GM12864 (cell line): ENCODE measurements around the gene SAP30BP.
A peak's percentile ranks its signal among the peaks of the same experiment; 100 is the strongest.

Experiments used
- DNase-seq: peaks from one replicate; pipeline ENCODE4 v3.0.0-alpha.2; 2011; ENCODE audit warnings: low read depth
- H3K4me3 ChIP-seq: 2 replicates; pipeline ENCODE4 v1.5.1; 2011; ENCODE audit warnings: mild to moderate bottlenecking, low read depth, low read length, control low read depth
- CTCF ChIP-seq: IDR thresholded peaks from 2 replicates; pipeline ENCODE4 v1.5.1; 2011; ENCODE audit warnings: low read depth, mild to moderate bottlenecking, moderate library complexity, low read length, control low read depth, inconsistent platforms; ENCODE audit errors: missing control alignments

The SAP30BP gene

GRCh38 chr17:75683583-75683982 is 16.4 kb downstream of the SAP30BP start:
- TF ChIP-seq CTCF: no peak
- DNase-seq: no peak
- H3K4me3 ChIP-seq: no peak overlapping the region

- no peak for TF ChIP-seq CTCF
- DNase-seq: no peak
- H3K4me3 ChIP-seq: no peak overlapping the region
Observed at GRCh38 chr17:75684249-75684648, 17.1 kb downstream of the SAP30BP start.

DNA sequence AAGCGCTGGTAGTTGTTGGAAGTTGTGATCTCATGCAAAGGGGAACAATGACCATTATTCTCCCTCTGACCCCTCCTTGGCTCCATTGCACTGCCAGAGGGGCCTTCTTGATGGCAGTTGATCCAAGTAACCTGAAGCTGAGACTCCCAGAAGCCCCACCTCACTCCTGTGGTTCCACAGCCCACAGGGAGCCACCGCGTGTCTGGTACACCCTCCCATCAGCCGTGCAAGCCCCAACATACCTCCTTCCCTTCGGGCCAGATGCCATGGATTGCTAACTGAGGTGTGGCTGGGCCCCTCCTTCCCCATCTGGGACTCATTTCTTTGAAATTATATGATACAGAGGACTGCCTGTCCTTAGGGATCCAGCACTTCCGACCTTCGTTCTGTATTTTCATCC is 17.8 kb downstream of the SAP30BP start:
- no peak for DNase-seq
- TF ChIP-seq CTCF: no peak
- no peak overlapping the region for H3K4me3 ChIP-seq

GRCh38 chr17:75685499-75685898 is 18.4 kb downstream of the SAP30BP start:
- TF ChIP-seq CTCF: no peak
- DNase-seq: no peak
- H3K4me3 ChIP-seq: no peak overlapping the region

GRCh38 chr17:75688209-75688825 is 21.2 kb downstream of the SAP30BP start:
- DNase-seq: no peak
- peak overlapping the region; percentile 4; the same call in 1 of the 2 replicates for H3K4me3 ChIP-seq
- no peak for TF ChIP-seq CTCF

DNA sequence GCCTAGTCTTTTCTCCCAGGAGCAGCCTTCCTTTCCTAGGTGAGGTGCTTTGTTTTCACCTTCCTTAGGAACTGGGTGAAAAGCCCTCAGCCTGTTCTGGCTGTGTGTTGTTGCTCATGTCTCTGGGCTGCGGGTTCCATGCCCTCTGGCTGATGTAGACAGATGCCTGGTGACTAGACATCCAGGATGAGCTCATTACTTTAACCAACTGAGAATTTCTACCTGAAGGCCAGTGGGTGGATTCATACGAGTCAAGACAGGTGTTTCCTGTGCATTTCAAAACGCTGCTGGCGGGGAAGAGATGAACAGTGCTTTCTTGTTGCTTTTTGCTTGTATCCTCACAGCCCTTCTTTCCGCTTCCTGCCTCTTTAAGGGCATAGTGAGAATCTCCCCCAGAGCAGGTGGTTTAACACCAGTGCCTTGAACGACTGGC is 22.3 kb downstream of the SAP30BP start:
- no peak overlapping the region for H3K4me3 ChIP-seq
- DNase-seq: peak; percentile 75
- TF ChIP-seq CTCF: no peak

DNA sequence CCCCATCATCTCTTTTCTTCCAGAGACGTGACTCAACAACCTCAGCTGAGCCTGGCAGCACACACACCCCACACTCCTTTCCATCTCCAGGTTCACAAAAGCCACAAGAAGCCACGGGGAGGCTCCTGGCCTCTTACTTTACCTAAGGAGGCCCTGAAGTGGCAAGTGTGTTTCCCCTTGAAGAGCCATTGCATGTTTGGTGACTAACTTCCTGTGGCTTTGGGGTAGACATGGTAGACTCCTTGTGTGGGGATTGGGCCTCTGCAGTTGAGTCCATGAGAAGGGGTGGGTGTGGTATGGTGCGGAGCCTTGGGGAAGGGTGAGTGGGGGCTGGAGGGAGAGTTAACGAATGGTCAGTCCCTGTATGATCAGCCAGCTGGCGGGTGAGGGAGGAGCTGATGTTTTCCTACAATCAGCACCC is 24.2 kb downstream of the SAP30BP start:
- TF ChIP-seq CTCF: no peak
- H3K4me3 ChIP-seq: no peak overlapping the region
- DNase-seq: no peak
